ENCODE measurements around the gene FAM131A.

DNA sequence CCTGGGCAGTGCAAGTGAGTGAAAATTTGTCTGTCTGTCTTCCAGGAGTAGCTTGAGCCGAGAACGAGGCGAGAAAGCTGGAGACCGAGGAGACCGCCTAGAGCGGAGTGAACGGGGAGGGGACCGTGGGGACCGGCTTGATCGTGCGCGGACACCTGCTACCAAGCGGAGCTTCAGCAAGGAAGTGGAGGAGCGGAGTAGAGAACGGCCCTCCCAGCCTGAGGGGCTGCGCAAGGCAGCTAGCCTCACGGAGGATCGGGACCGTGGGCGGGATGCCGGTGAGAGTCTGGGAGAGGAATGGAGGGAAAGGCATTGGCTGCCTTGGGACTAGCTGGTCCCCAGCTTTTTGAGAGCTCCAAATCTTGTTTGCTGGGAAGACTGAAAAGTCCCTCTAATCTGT lies 10.2 kb upstream of the FAM131A start:
- TF ChIP-seq GATA3 (IDR thresholded peaks at IDR 0.05; ENCODE audit: low read depth, low read length), result no peak
- TF ChIP-seq GATA2 (IDR thresholded peaks at IDR 0.05; ENCODE audit: low read depth, low read length), result no peak
